Smooth muscle cell (in vitro differentiated cells): ENCODE measurements around the gene ARMH3. TPM values are rescaled to one million over a fixed set of nuclear protein-coding genes. Genes with fewer than 3 reads are reported as not detected.

Experiments used
- DNase-seq: peaks from one replicate; lab custom pipeline; 2025; ENCODE audit not compliant: unreplicated experiment; lab: John Stamatoyannopoulos, UW
- H2AFZ ChIP-seq: fragments of 200-600 bp; sonication (generic); 2 replicates; pipeline ENCODE4 v1.6.0; 2016; ENCODE audit warnings: antibody characterized with exemption, low read depth, mild to moderate bottlenecking
- H3F3A ChIP-seq: fragments of 200-600 bp; sonication (generic); 2 replicates; pipeline ENCODE4 v1.6.0; 2017; ENCODE audit warnings: antibody characterized with exemption, low read depth
- H3K27ac ChIP-seq: fragments of 200-600 bp; sonication (generic); 2 replicates; pipeline ENCODE4 v1.5.1; 2016; ENCODE audit warnings: low read depth, mild to moderate bottlenecking
- H3K27me3 ChIP-seq: fragments of 200-600 bp; sonication (generic); 2 replicates; pipeline ENCODE4 v1.6.1; 2016; ENCODE audit warnings: low read depth, mild to moderate bottlenecking
- H3K36me3 ChIP-seq: fragments of 200-600 bp; sonication (generic); 2 replicates; pipeline ENCODE4 v1.5.1; 2016; ENCODE audit warnings: low read depth
- H3K4me1 ChIP-seq: fragments of 200-600 bp; sonication (generic); 2 replicates; pipeline ENCODE4 v1.5.1; 2016; ENCODE audit warnings: low read depth
- H3K4me2 ChIP-seq: fragments of 200-600 bp; sonication (generic); 2 replicates; pipeline ENCODE4 v1.6.0; 2016; ENCODE audit warnings: mild to moderate bottlenecking
- H3K4me3 ChIP-seq: fragments of 200-600 bp; sonication (generic); 2 replicates; pipeline ENCODE4 v1.5.1; 2016; ENCODE audit warnings: mild to moderate bottlenecking
- H3K79me2 ChIP-seq: fragments of 200-600 bp; sonication (generic); 2 replicates; pipeline ENCODE4 v1.6.0; 2016; ENCODE audit warnings: low read depth, mild to moderate bottlenecking
- H3K9ac ChIP-seq: fragments of 200-600 bp; sonication (generic); 2 replicates; pipeline ENCODE4 v1.6.0; 2016; ENCODE audit warnings: low read depth
- H3K9me3 ChIP-seq: fragments of 200-600 bp; sonication (generic); replicated peaks from 2 replicates; pipeline ENCODE4 v1.5.1; 2016; ENCODE audit warnings: low read depth
- H4K20me1 ChIP-seq: fragments of 200-600 bp; sonication (generic); 2 replicates; pipeline ENCODE4 v1.6.0; 2016; ENCODE audit warnings: low read depth
- WGBS: methylation state at CpG from one replicate; pipeline ENCODE4 v1.1.7; 2016; ENCODE audit warnings: low lambda C conversion rate; 5-methylcytosine and 5-hydroxymethylcytosine counted together
- polyA plus RNA-seq: library from polyadenylated mRNA; unstranded; fragments of >200 nt; fragmentation: Nextera tagmentation; extraction: Ambion mirVana; gene quantifications from 2 replicates; pipeline ENCODE4 v1.2.1, GENCODE V29; 2016
- total RNA-seq: library from RNA; depleted of rRNA; stranded (reverse); fragments of >200 nt; gene quantifications from 2 replicates; pipeline ENCODE4 v1.2.3, GENCODE V29; 2014
- TF ChIP-seq, protein P1 (sequence below): fragments of 200-600 bp; sonication (generic); IDR thresholded peaks from 2 replicates; pipeline ENCODE4 v1.5.1; 2017; ENCODE audit warnings: borderline replicate concordance, mild to moderate bottlenecking, antibody characterized with exemption; ENCODE audit not compliant: insufficient read depth, poor library complexity, severe bottlenecking

The ARMH3 gene
- total and polyA plus RNA-seq, 2 experiments from 2014 or later = 7.6 to 10.8 TPM

DNA sequence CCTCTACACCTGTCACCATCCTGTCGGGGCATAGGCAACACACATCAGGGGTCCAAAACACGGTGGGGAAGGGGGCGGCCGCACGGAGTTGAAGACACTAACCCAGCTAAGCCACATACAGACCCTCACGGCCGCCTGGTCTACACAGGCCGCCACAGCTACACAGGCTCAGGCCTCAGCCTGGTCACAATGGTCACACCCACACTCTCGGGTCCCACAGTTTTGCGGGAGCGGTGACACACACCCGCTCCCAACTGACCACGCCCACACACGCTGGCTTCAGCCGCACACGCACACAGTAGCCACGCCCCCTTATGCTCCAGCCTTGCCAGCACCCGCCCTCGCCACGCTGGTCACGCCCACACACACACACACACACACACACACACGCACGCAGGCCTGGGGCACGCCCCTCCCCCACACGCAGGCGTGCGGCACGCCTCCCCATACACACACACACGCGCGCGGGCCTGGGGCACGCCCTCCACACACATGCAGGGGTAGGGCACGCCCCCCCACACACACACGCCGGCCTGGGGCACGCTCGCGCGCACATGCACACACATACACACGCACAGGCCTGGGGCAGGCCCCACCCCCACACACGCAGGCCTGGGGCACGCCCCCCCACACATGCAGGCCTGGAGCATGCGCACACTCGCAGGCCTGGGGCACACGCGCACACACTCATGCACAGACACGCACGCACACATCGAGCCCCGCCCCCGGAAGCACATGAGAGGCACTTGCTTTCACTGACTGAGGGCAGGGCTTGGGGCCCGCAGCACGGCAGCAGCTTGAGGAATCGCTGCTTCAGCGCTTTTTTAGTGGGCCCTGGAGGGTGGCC is 225.4 kb downstream of the ARMH3 start:
- TF ChIP-seq, protein P1, sequence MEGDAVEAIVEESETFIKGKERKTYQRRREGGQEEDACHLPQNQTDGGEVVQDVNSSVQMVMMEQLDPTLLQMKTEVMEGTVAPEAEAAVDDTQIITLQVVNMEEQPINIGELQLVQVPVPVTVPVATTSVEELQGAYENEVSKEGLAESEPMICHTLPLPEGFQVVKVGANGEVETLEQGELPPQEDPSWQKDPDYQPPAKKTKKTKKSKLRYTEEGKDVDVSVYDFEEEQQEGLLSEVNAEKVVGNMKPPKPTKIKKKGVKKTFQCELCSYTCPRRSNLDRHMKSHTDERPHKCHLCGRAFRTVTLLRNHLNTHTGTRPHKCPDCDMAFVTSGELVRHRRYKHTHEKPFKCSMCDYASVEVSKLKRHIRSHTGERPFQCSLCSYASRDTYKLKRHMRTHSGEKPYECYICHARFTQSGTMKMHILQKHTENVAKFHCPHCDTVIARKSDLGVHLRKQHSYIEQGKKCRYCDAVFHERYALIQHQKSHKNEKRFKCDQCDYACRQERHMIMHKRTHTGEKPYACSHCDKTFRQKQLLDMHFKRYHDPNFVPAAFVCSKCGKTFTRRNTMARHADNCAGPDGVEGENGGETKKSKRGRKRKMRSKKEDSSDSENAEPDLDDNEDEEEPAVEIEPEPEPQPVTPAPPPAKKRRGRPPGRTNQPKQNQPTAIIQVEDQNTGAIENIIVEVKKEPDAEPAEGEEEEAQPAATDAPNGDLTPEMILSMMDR = no peak
- Histone ChIP-seq H3K79me2 (no peaks in the 10 kb centered on the region), H2AFZ (no peak overlapping the region), H4K20me1 (no peaks in the 10 kb centered on the region), H3K4me2 (peak overlapping the region; percentile 82), H3K36me3 (no peaks in the 10 kb centered on the region), H3K27me3 (no peaks in the 10 kb centered on the region), H3K4me3 (peak overlapping the region; percentile 56), H3K27ac (peak overlapping the region; percentile 20), H3F3A (no peaks in the 10 kb centered on the region), H3K9me3 (no peaks in the 10 kb centered on the region), H3K4me1 (peaks cover 10% of the 10 kb centered on the region), H3K9ac (no peak overlapping the region)
- WGBS = 3% methylated on average over 50 of the region's 56 CpGs
- DNase-seq = peak; percentile 99

DNA sequence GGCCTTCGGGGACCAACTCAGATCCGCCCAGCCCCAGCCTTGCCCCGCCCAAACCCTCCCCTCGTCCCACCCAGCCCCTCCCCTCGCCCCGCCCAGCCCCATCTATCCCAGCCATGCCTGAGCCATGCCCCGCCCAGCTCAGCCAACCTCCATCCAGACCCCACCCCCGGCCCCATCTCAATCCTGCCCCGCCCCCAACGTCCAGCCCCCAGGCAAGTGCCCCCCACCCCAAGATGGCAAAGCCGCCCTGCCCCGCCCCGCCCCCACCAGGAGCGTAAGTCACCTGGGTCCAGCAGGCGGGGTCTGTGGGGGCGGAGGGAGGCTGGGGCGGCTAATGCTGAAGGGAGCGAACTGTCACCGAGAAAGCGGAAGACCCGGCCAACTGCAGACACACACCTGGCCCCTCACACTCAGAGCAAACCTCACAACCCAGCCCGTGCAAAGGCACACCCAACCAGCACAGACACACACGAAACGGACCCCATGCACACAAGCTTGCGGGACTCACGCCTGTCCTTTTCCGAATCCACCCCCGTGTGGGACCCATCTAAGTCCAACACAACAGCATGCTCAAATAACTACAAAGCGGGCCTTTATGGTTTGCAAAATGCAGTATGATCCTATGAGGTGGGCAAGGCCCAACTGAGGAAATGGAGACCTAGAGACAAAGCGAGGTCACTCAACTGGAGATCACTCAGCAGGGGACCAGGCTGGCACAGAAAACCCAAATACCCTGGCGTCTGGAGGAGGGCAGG is 226.2 kb downstream of the ARMH3 start:
- H3K27ac ChIP-seq = peak overlapping the region; percentile 20
- no peaks in the 10 kb centered on the region for H3K27me3 ChIP-seq
- WGBS = 22% methylated on average over 13 of the region's 31 CpGs
- no peaks in the 10 kb centered on the region for H3K79me2 ChIP-seq
- H3K36me3 ChIP-seq = no peaks in the 10 kb centered on the region
- TF ChIP-seq, protein P1 = no peak
- peak; percentile 34 for DNase-seq
- no peaks in the 10 kb centered on the region for H4K20me1 ChIP-seq
- no peak overlapping the region for H2AFZ ChIP-seq
- peak overlapping the region; percentile 56 for H3K4me3 ChIP-seq
- no peaks in the 10 kb centered on the region for H3K9me3 ChIP-seq
- peak overlapping the region; percentile 82 for H3K4me2 ChIP-seq
- H3F3A ChIP-seq = no peaks in the 10 kb centered on the region
- peaks cover 10% of the 10 kb centered on the region for H3K4me1 ChIP-seq
- H3K9ac ChIP-seq = no peak overlapping the region

DNA sequence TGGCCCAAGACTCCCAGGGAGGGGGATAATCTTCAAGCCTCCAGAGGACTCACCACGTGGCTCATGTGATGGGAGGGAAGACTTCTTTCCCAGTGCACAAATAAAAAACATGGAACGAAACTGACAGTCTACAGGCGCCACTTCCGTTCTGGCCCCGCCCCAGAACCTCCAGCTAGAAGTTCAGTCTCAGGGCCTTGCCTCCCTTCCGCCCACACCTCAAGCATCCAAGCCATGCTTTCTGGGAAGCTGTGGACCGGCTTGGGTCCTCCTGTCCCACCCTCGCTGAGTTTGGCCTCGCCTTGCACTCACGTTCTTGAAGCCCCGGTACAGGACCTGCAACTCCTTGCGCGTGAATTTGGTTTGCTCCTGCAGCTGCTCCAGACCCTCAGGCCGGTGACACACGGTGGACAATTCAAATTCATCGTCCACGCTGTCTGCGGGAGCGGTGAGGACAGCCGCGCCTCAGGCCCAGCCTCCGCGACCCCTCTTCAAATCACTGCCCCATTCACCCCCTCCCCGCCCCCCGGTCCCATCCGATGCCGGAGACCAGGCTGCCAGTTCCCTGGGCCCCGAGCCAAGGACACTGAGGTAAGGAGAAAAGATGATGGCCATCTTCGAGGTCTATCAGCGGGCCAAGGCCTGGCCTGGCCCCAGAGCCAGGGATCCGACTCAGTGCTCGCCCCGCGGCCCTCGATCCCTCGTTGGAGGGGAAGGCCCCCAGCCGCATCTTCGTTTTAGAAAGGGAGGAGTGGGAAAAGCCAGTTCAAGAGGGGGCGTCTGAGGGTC is 227.0 kb downstream of the ARMH3 start:
- Histone ChIP-seq H3K4me2 (peak overlapping the region; percentile 78), H3K4me3 (peak overlapping the region; percentile 26)

More for the DNA sequence above, 227.0 kb downstream of the ARMH3 start:
- Histone ChIP-seq H3F3A (no peaks in the 10 kb centered on the region), H3K9ac (no peak overlapping the region), H3K4me1 (peaks cover 10% of the 10 kb centered on the region), H4K20me1 (no peaks in the 10 kb centered on the region), H3K27ac (no peak overlapping the region), H3K9me3 (no peaks in the 10 kb centered on the region), H3K27me3 (no peaks in the 10 kb centered on the region), H2AFZ (no peak overlapping the region), H3K36me3 (no peaks in the 10 kb centered on the region), H3K79me2 (no peaks in the 10 kb centered on the region)
- 69% methylated on average over 32 of the region's 39 CpGs for WGBS
- DNase-seq = no peak
- TF ChIP-seq, protein P1 = no peak
